HT-29 (cell line): ENCODE results near the gene DCUN1D2. TPM values are rescaled to one million over a fixed set of nuclear protein-coding genes. Genes with fewer than 3 reads are reported as not detected.

Experiments used
- DNase-seq: peaks from one replicate; pipeline ENCODE4 v3.0.0-alpha.2; 2015; ENCODE audit warnings: low spot score
- small RNA-seq: library from RNA; depleted of rRNA; stranded (forward); fragments of <200 nt; gene quantifications from one replicate; pipeline ENCODE3, GENCODE V24; 2014
- total RNA-seq: library from RNA; depleted of rRNA; stranded (reverse); fragments of >200 nt; shearing (Covaris generic); gene quantifications from 2 replicates; pipeline ENCODE4 v1.2.3, GENCODE V29; 2014; rRNA removed

DCUN1D2 gene
- total RNA-seq, 1 experiment from 2014 or later: 17.1 TPM

- DNase-seq: no peak
Measured at GRCh38 chr13:113407531-113408393, 82.7 kb downstream of the DCUN1D2 start.

- DNase-seq: no peak
Measured at GRCh38 chr13:113407103-113407530, 83.4 kb downstream of the DCUN1D2 start.

- DNase-seq: no peak
Measured at GRCh38 chr13:113406321-113407102, 84.0 kb downstream of the DCUN1D2 start.

Small RNA genes within 50 kb of the gene (small RNA-seq; reads per million reads assigned to genes)
- 0.36 reads per million for gene RNU1-16P

Other genes starting within 250 kb of the DCUN1D2 start
- gene LAMP1, start 193.5 kb downstream of the DCUN1D2 start, total RNA-seq: 235 and 257 TPM in 2 replicates
- gene GRTP1, start 126.6 kb downstream of the DCUN1D2 start, total RNA-seq: 55.9 and 66.4 TPM in 2 replicates
- 1.8 and 3.3 TPM in 2 replicates for gene ADPRHL1, start 37.2 kb downstream of the DCUN1D2 start, total RNA-seq
- gene TFDP1, start 94.0 kb upstream of the DCUN1D2 start, total RNA-seq: 164 and 177 TPM in 2 replicates
- not detected in 2 replicates for gene ATP4B, start 167.5 kb upstream of the DCUN1D2 start, total RNA-seq
- 0.13 TPM in 1 of 2 replicates, not detected in the other for gene GRK1, start 176.5 kb upstream of the DCUN1D2 start, total RNA-seq